H1 (cell line): ENCODE measurements around the gene ARL6IP5. TPM values are rescaled to one million over a fixed set of nuclear protein-coding genes. Genes with fewer than 3 reads are reported as not detected.

Source experiments
- CTCF ChIA-PET: fragments of 300-600 bp; sonication (Branson Sonifier 250); formaldehyde crosslinking; loops from one replicate; lab custom pipeline; 2021; ENCODE audit not compliant: partially characterized antibody; lab: Charles Lee
- POLR2A ChIA-PET: fragments of 300-600 bp; sonication (Branson Sonifier 250); formaldehyde crosslinking; loops from one replicate; lab custom pipeline; 2021; ENCODE audit warnings: inconsistent platforms; ENCODE audit not compliant: partially characterized antibody; lab: Charles Lee
- DNase-seq, 2 experiments: peaks; one replicate each; pipeline versions ENCODE4 v3.0.0 to v3.0.0-alpha.2; 2010 to 2022; ENCODE audit warnings: low spot score in 2 of 2, low read depth in 1 of 2, mixed read lengths in 1 of 2
- FAIRE-seq: peaks from 2 replicates; lab custom pipeline; 2011; peaks lifted over from hg19 to GRCh38; lab: Jason Lieb, UNC
- H2AFZ ChIP-seq: 2 replicates; pipeline ENCODE4 v1.8.1; 2012; ENCODE audit warnings: low read length, inconsistent platforms
- H2AK5ac ChIP-seq: 2 replicates; pipeline ENCODE4 v1.6.1; 2013; ENCODE audit warnings: low read depth, low read length
- H2BK120ac ChIP-seq: replicated peaks from 2 replicates; pipeline ENCODE3; 2013; ENCODE audit warnings: low read depth, low read length, inconsistent platforms
- H2BK12ac ChIP-seq: 2 replicates; pipeline ENCODE4 v1.6.1; 2013; ENCODE audit warnings: low read depth, low read length
- H2BK15ac ChIP-seq: 2 replicates; pipeline ENCODE4 v1.6.1; 2013; ENCODE audit warnings: low read length
- H2BK20ac ChIP-seq: 2 replicates; pipeline ENCODE4 v1.6.1; 2013; ENCODE audit warnings: low read length
- H2BK5ac ChIP-seq: 2 replicates; pipeline ENCODE4 v1.6.1; 2013; ENCODE audit warnings: low read depth, low read length
- H3K14ac ChIP-seq: 2 replicates; pipeline ENCODE4 v1.6.1; 2013; ENCODE audit warnings: inconsistent platforms; ENCODE audit not compliant: insufficient read length
- H3K18ac ChIP-seq: 2 replicates; pipeline ENCODE4 v1.6.1; 2013; ENCODE audit warnings: low read length; ENCODE audit errors: extremely low read depth
- H3K23ac ChIP-seq: 2 replicates; pipeline ENCODE4 v1.6.1; 2013; ENCODE audit warnings: inconsistent platforms; ENCODE audit not compliant: insufficient read length
- H3K23me2 ChIP-seq: 2 replicates; pipeline ENCODE4 v1.6.1; 2013; ENCODE audit warnings: low read depth, low read length
- H3K27ac ChIP-seq: 2 replicates; pipeline ENCODE4 v1.6.1; 2011; ENCODE audit warnings: low read depth, low read length, inconsistent platforms
- H3K27me3 ChIP-seq, 4 experiments: replicated peaks in 1 of 4; 1 replicate in 1 of 4; 2 replicates in 3 of 4; pipeline versions ENCODE4 v1.6.1 to v1.8.1; 2011 to 2013; ENCODE audit warnings: low read length in 3 of 4, mild to moderate bottlenecking in 3 of 4, inconsistent platforms in 2 of 4, mixed read lengths in 2 of 4, moderate library complexity in 1 of 4; ENCODE audit not compliant: control insufficient read depth in 3 of 4, insufficient read depth in 3 of 4; ENCODE audit errors: extremely low read depth in 1 of 4
- H3K36me3 ChIP-seq, 4 experiments: 2 replicates each; pipeline versions ENCODE4 v1.6.1 to v1.8.1; 2011 to 2013; ENCODE audit warnings: mild to moderate bottlenecking in 4 of 4, low read length in 3 of 4, moderate library complexity in 2 of 4, control low read depth in 1 of 4, inconsistent platforms in 1 of 4; ENCODE audit not compliant: insufficient read depth in 4 of 4, control insufficient read depth in 2 of 4
- H3K4ac ChIP-seq: replicated peaks from 2 replicates; pipeline ENCODE3; 2013; ENCODE audit warnings: low read length, low read depth, mixed read lengths, inconsistent platforms; ENCODE audit not compliant: insufficient read length
- H3K4me1 ChIP-seq, 4 experiments: replicated peaks in 1 of 4; 1 replicate in 1 of 4; 2 replicates in 3 of 4; pipeline versions ENCODE4 v1.6.1 to v1.8.1; 2011 to 2013; ENCODE audit warnings: low read length in 3 of 4, inconsistent platforms in 2 of 4, mixed read lengths in 1 of 4; ENCODE audit not compliant: insufficient read depth in 4 of 4, control insufficient read depth in 3 of 4
- H3K4me2 ChIP-seq, 2 experiments: 2 replicates each; pipeline versions ENCODE4 v1.6.1 to v1.8.1; 2011 to 2013; ENCODE audit warnings: low read depth in 2 of 2, low read length in 2 of 2, control low read depth in 1 of 2, inconsistent platforms in 1 of 2, mild to moderate bottlenecking in 1 of 2; ENCODE audit not compliant: insufficient read depth in 1 of 2
- H3K4me3 ChIP-seq, 4 experiments: fragments of 200-600, 300-600 bp in 1 of 4; sonication (generic), shearing (Covaris generic), sonication (Bioruptor Twin) in 1 of 4; 2 replicates each; pipeline versions ENCODE4 v1.5.1 to v1.8.1; 2011 to 2016; ENCODE audit warnings: low read length in 4 of 4, low read depth in 3 of 4, control low read depth in 2 of 4, inconsistent platforms in 2 of 4, mild to moderate bottlenecking in 2 of 4, mixed read lengths in 1 of 4, moderate library complexity in 1 of 4; ENCODE audit not compliant: insufficient read depth in 2 of 4; ENCODE audit errors: extremely low read depth in 1 of 4
- H3K56ac ChIP-seq: replicated peaks from 2 replicates; pipeline ENCODE3; 2013; ENCODE audit warnings: low read depth, mild to moderate bottlenecking, mixed read lengths, low read length, inconsistent platforms; ENCODE audit not compliant: insufficient read length
- H3K79me1 ChIP-seq: 2 replicates; pipeline ENCODE4 v1.6.1; 2013; ENCODE audit warnings: low read depth, low read length, control low read depth
- H3K79me2 ChIP-seq, 2 experiments: 2 replicates each; pipeline versions ENCODE4 v1.6.1 to v1.8.1; 2012 to 2013; ENCODE audit warnings: low read length in 2 of 2, mild to moderate bottlenecking in 2 of 2, inconsistent platforms in 1 of 2; ENCODE audit not compliant: insufficient read depth in 2 of 2, control insufficient read depth in 1 of 2
- H3K9ac ChIP-seq, 4 experiments: replicated peaks in 1 of 4; 1 replicate in 1 of 4; 2 replicates in 3 of 4; pipeline versions ENCODE4 v1.6.1 to v1.8.1; 2011 to 2013; ENCODE audit warnings: low read depth in 3 of 4, low read length in 3 of 4, control low read depth in 2 of 4, mild to moderate bottlenecking in 2 of 4, moderate library complexity in 2 of 4, inconsistent platforms in 1 of 4; ENCODE audit errors: extremely low read depth in 1 of 4
- H3K9me3 ChIP-seq, 2 experiments: 2 replicates each; pipeline versions ENCODE4 v1.6.1 to v1.8.1; 2012 to 2013; ENCODE audit warnings: mild to moderate bottlenecking in 2 of 2, moderate library complexity in 2 of 2, control low read depth in 1 of 2, inconsistent platforms in 1 of 2, low read depth in 1 of 2, low read length in 1 of 2, mixed read lengths in 1 of 2; ENCODE audit not compliant: insufficient read depth in 2 of 2
- H4K20me1 ChIP-seq, 2 experiments: replicated peaks in 1 of 2; 2 replicates each; pipeline versions ENCODE3 to v1.8.1; 2011 to 2013; ENCODE audit warnings: inconsistent platforms in 2 of 2, low read length in 2 of 2, mild to moderate bottlenecking in 1 of 2; ENCODE audit not compliant: insufficient read depth in 2 of 2, control insufficient read depth in 1 of 2
- H4K5ac ChIP-seq: 2 replicates; pipeline ENCODE4 v1.6.1; 2013; ENCODE audit warnings: low read length, low read depth, mixed read lengths, inconsistent platforms; ENCODE audit not compliant: insufficient read length
- H4K8ac ChIP-seq: 2 replicates; pipeline ENCODE4 v1.8.0; 2013; ENCODE audit warnings: mild to moderate bottlenecking, moderate library complexity, low read length, inconsistent platforms; ENCODE audit not compliant: insufficient read depth; ENCODE audit errors: extremely low read depth
- H4K91ac ChIP-seq: replicated peaks from 2 replicates; pipeline ENCODE3; 2013; ENCODE audit warnings: low read length, mixed read lengths, inconsistent platforms; ENCODE audit not compliant: insufficient read length
- HDAC2 ChIP-seq, 2 experiments: fragments of 300-600 bp in 1 of 2; sonication (generic) in 1 of 2; IDR thresholded peaks; 2 replicates each; pipeline ENCODE4 v1.6.1; 2011 to 2012; ENCODE audit warnings: low read depth in 2 of 2, low read length in 2 of 2, mild to moderate bottlenecking in 2 of 2, moderate library complexity in 2 of 2, borderline replicate concordance in 1 of 2, inconsistent platforms in 1 of 2
- WGBS, 2 experiments: shearing (Covaris generic) in 1 of 2; methylation state at CpG; one replicate each; pipeline versions ENCODE4 v1.1.6 to v1.1.7; 2013 to 2015; ENCODE audit warnings: low lambda C conversion rate in 2 of 2, mixed read lengths in 2 of 2, inconsistent platforms in 1 of 2, low coverage in 1 of 2, missing lambda C conversion rate in 1 of 2; ENCODE audit not compliant: insufficient replicate concordance in 2 of 2, insufficient coverage in 1 of 2, insufficient read length in 1 of 2; ENCODE audit errors: extremely low coverage in 1 of 2, missing lambda C conversion rate in 1 of 2; 5-methylcytosine and 5-hydroxymethylcytosine counted together
- polyA plus RNA-seq, 7 experiments: library from polyadenylated mRNA; depleted of rRNA in 3 of 7; stranded (reverse) in 5 of 7; unstranded in 2 of 7; fragments of >200 nt in 5 of 7; fragments of 200-250 nt in 2 of 7; gene quantifications; 1 replicate in 5 of 7; 2 replicates in 1 of 7; 4 replicates in 1 of 7; pipeline versions ENCODE4 v1.2.1 to v1.2.3, GENCODE V29; 2011 to 2013; ENCODE audit warnings: missing spikeins in 2 of 7, mixed read lengths in 2 of 7
- total RNA-seq: library from RNA; stranded (reverse); fragmentation: NEBNext Ultra II Directional; extraction: Animal tissue kit (Norgen Biotek cat#: 25700); gene quantifications from 2 replicates; pipeline ENCODE4 v1.2.1, GENCODE V29; 2021
- TF ChIP-seq, protein P1 (sequence below): IDR thresholded peaks from 2 replicates; pipeline ENCODE4 v1.6.1; 2012; ENCODE audit warnings: low read length, inconsistent platforms

ARL6IP5 gene
- total and polyA plus RNA-seq, 2 of the 8 experiments (the other 6 are each of a cell fraction or from before 2014, with no cell fraction given): 24.9 to 30.1 TPM

DNA sequence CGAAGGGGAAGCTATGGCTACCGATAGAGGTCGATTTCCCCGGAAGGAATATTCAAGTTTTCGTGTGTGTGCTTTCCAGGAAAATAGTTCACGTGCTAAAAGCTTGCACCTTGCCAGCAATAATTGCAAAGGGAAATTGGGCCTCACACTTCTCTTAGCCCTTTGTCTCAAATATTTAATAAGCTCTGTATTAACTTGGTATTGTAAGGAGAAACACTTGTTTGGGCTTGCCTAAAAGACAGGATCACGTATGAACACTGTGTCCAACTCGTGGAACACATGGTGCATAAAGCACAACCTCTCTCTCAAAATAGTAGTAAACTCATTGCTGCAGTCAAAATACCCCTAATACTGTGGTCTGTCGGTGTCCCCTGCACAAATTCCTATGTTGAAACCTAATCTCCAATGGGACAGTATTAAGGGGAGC is 32.3 kb upstream of the ARL6IP5 start:
- Histone ChIP-seq H3K4me1 (peaks cover 0 to 4% (median 1%) of the 10 kb centered on the region in 4 experiments; a peak in 2 of 7 replicates), H2BK20ac (no peak overlapping the region), H3K18ac (no peak overlapping the region), H4K91ac (no peak overlapping the region), H3K4me3 (peak overlapping the region; percentile 77 to 91 (median 84); a peak in 7 of 8 replicates), H3K56ac (no peak overlapping the region), H3K4me2 (peak overlapping the region; percentile 78 to 90), H4K8ac (no peak overlapping the region), H3K79me1 (no peaks in the 10 kb centered on the region), H4K5ac (no peak overlapping the region), H2BK15ac (no peak overlapping the region), H3K23ac (no peak overlapping the region), H4K20me1 (no peaks in the 10 kb centered on the region), H2BK120ac (no peak overlapping the region), H3K36me3 (peaks cover 3 to 37% (median 11%) of the 10 kb centered on the region in 4 experiments; a peak in 6 of 8 replicates), H3K14ac (no peak overlapping the region), H3K9ac (peak overlapping the region; percentile 8 to 88 (median 58); a peak in 6 of 7 replicates), H3K4ac (no peak overlapping the region), H3K27ac (peak overlapping the region; percentile 85), H3K23me2 (peaks cover 7% of the 10 kb centered on the region), H3K79me2 (peaks cover 0 to 22% of the 10 kb centered on the region in 2 experiments; a peak in 2 of 4 replicates), H2AFZ (peak overlapping the region; percentile 78), H3K27me3 (no peaks in the 10 kb centered on the region), H2BK5ac (peak overlapping the region; percentile 60; the same call in 1 of the 2 replicates), H2AK5ac (no peak overlapping the region), H2BK12ac (no peak overlapping the region; the same call in 1 of the 2 replicates), H3K9me3 (no peaks in the 10 kb centered on the region)
- TF ChIP-seq, protein P1, sequence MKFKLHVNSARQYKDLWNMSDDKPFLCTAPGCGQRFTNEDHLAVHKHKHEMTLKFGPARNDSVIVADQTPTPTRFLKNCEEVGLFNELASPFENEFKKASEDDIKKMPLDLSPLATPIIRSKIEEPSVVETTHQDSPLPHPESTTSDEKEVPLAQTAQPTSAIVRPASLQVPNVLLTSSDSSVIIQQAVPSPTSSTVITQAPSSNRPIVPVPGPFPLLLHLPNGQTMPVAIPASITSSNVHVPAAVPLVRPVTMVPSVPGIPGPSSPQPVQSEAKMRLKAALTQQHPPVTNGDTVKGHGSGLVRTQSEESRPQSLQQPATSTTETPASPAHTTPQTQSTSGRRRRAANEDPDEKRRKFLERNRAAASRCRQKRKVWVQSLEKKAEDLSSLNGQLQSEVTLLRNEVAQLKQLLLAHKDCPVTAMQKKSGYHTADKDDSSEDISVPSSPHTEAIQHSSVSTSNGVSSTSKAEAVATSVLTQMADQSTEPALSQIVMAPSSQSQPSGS: peak; percentile 59; the same call in 1 of the 2 replicates
- no peak for TF ChIP-seq HDAC2 (IDR thresholded peaks at IDR 0.05; ENCODE audit: borderline replicate concordance in 1 of 2, low read depth in 2 of 2, low read length in 2 of 2)
- no peak for FAIRE-seq
- DNase-seq: no peak
- WGBS, 2 experiments: 17% methylated on average over 9 of the region's 9 CpGs; no CpG with 5 or more reads in 1 of the 2 experiments
- POLR2A ChIA-PET: interaction anchor here (0.6 to 3.6 kb wide), 15 partner anchors 9 to 753 kb away, joined by 3 to 19 read pairs (median 4); partner anchors contain the start of genes EOGT and UBA3
- CTCF ChIA-PET: interaction anchor here (1.0 to 1.3 kb wide), 3 partner anchors 8 to 52 kb away, joined by 3 to 4 read pairs (median 3); partner anchors contain the start of gene EOGT
